ENCODE data around the gene MAP3K2.
"Not testable (repeated sequence)": the region's sequence is repeated elsewhere in the genome, so short reads cannot be mapped to it uniquely, and the experiment has no call there.

DNA sequence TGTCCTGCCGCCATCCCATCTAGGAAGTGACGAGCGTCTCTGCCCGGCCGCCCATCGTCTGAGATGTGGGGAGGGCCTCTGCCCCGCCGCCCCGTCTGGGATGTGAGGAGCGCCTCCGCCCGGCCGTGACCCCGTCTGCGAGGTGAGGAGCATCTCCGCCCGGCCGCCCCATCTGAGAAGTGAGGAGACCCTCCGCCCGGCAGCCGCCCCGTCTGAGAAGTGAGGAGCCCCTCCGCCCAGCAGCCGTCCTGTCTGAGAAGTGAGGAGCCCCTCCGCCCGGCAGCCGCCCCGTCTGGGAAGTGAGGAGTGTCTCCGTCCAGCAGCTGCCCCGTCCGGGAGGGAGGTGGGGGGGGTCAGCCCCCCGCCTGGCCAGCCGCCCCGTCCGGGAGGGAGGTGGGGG, 34.6 kb downstream of the MAP3K2 start:
- TF ChIP-seq, protein P1, sequence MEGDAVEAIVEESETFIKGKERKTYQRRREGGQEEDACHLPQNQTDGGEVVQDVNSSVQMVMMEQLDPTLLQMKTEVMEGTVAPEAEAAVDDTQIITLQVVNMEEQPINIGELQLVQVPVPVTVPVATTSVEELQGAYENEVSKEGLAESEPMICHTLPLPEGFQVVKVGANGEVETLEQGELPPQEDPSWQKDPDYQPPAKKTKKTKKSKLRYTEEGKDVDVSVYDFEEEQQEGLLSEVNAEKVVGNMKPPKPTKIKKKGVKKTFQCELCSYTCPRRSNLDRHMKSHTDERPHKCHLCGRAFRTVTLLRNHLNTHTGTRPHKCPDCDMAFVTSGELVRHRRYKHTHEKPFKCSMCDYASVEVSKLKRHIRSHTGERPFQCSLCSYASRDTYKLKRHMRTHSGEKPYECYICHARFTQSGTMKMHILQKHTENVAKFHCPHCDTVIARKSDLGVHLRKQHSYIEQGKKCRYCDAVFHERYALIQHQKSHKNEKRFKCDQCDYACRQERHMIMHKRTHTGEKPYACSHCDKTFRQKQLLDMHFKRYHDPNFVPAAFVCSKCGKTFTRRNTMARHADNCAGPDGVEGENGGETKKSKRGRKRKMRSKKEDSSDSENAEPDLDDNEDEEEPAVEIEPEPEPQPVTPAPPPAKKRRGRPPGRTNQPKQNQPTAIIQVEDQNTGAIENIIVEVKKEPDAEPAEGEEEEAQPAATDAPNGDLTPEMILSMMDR (conservative IDR thresholded peaks at IDR 0.05) = not testable (repeated sequence)
- not testable (repeated sequence) for TF ChIP-seq ZFX (IDR thresholded peaks at IDR 0.05)
